ENCODE results near the gene RNASEH2A.

DNA sequence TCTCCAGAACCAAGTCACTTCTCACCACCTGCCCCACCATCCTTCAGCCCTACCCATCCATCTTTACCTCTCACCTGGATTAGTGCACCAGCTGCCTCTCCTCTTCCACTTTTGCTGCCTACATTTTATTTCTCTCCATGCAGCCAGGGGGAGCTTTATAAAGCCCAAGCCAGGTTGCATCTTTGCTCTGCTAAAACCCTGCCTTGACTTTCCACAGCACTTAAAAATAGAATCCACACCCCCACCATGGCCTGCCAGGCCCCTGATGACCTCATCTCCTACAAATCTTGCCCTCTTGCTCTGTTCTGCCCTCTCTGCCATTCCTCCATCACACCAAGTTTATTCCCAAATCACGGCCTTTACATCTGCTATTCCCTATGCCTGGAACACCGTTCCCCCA lies 32.8 kb upstream of the RNASEH2A start:
- TF ChIP-seq, protein P1, sequence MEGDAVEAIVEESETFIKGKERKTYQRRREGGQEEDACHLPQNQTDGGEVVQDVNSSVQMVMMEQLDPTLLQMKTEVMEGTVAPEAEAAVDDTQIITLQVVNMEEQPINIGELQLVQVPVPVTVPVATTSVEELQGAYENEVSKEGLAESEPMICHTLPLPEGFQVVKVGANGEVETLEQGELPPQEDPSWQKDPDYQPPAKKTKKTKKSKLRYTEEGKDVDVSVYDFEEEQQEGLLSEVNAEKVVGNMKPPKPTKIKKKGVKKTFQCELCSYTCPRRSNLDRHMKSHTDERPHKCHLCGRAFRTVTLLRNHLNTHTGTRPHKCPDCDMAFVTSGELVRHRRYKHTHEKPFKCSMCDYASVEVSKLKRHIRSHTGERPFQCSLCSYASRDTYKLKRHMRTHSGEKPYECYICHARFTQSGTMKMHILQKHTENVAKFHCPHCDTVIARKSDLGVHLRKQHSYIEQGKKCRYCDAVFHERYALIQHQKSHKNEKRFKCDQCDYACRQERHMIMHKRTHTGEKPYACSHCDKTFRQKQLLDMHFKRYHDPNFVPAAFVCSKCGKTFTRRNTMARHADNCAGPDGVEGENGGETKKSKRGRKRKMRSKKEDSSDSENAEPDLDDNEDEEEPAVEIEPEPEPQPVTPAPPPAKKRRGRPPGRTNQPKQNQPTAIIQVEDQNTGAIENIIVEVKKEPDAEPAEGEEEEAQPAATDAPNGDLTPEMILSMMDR (conservative IDR thresholded peaks at IDR 0.05; ENCODE audit: low read depth, low read length), result peak; percentile 39
- no peak for TF ChIP-seq POLR2A (IDR thresholded peaks at IDR 0.05; ENCODE audit: low read depth, low read length)
- TF ChIP-seq, protein P2, sequence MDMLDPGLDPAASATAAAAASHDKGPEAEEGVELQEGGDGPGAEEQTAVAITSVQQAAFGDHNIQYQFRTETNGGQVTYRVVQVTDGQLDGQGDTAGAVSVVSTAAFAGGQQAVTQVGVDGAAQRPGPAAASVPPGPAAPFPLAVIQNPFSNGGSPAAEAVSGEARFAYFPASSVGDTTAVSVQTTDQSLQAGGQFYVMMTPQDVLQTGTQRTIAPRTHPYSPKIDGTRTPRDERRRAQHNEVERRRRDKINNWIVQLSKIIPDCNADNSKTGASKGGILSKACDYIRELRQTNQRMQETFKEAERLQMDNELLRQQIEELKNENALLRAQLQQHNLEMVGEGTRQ (IDR thresholded peaks at IDR 0.05; ENCODE audit: low read depth, low read length), result no peak
- TF ChIP-seq MXI1 (IDR thresholded peaks at IDR 0.05; ENCODE audit: borderline replicate concordance, low read depth, low read length), result no peak
- no peak for TF ChIP-seq FOS (IDR thresholded peaks at IDR 0.05; ENCODE audit: low read depth, low read length)
- TF ChIP-seq RFX5 (IDR thresholded peaks at IDR 0.05; ENCODE audit: low read depth, low read length), result no peak
- TF ChIP-seq CEBPB (IDR thresholded peaks at IDR 0.05; ENCODE audit: low read depth, low read length), result no peak
- TF ChIP-seq RCOR1 (IDR thresholded peaks at IDR 0.05; ENCODE audit: insufficient replicate concordance, low read length), result no peak
- peak; percentile 33 for TF ChIP-seq RAD21 (IDR thresholded peaks at IDR 0.05; ENCODE audit: low read length)
- no peak for TF ChIP-seq MAZ (IDR thresholded peaks at IDR 0.05; ENCODE audit: borderline replicate concordance, low read depth, low read length)
- TF ChIP-seq BHLHE40 (IDR thresholded peaks at IDR 0.05; ENCODE audit: low read depth, low read length), result no peak
- TF ChIP-seq MAFK (IDR thresholded peaks at IDR 0.05; ENCODE audit: low read depth, low read length), result no peak
- TF ChIP-seq CHD1 (IDR thresholded peaks at IDR 0.05; ENCODE audit: low read depth, low read length), result no peak
